D721Med (cell line): Measurements from ENCODE around the gene ARHGAP35.

Source experiments
- DNase-seq: peaks from one replicate; pipeline ENCODE4 v3.0.0; 2011; ENCODE audit warnings: low spot score; ENCODE audit not compliant: insufficient read length
- FAIRE-seq: peaks from 2 replicates; lab custom pipeline; 2011; peaks lifted over from hg19 to GRCh38; lab: Jason Lieb, UNC
- TF ChIP-seq, protein P1 (sequence below): IDR thresholded peaks from 2 replicates; pipeline ENCODE4 v1.5.1; 2012; ENCODE audit warnings: mild to moderate bottlenecking, control low read depth; ENCODE audit not compliant: insufficient read depth; ENCODE audit errors: missing control alignments

Gene ARHGAP35

GRCh38 chr19:46886546-46887239 lies 25.9 kb downstream of the ARHGAP35 start:
- DNase-seq (no peak), FAIRE-seq (no peak)
- TF ChIP-seq, protein P1, sequence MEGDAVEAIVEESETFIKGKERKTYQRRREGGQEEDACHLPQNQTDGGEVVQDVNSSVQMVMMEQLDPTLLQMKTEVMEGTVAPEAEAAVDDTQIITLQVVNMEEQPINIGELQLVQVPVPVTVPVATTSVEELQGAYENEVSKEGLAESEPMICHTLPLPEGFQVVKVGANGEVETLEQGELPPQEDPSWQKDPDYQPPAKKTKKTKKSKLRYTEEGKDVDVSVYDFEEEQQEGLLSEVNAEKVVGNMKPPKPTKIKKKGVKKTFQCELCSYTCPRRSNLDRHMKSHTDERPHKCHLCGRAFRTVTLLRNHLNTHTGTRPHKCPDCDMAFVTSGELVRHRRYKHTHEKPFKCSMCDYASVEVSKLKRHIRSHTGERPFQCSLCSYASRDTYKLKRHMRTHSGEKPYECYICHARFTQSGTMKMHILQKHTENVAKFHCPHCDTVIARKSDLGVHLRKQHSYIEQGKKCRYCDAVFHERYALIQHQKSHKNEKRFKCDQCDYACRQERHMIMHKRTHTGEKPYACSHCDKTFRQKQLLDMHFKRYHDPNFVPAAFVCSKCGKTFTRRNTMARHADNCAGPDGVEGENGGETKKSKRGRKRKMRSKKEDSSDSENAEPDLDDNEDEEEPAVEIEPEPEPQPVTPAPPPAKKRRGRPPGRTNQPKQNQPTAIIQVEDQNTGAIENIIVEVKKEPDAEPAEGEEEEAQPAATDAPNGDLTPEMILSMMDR: no peak

GRCh38 chr19:46887240-46887782 lies 26.5 kb downstream of the ARHGAP35 start:
- FAIRE-seq (no peak), DNase-seq (no peak)
- TF ChIP-seq, protein P1: no peak

GRCh38 chr19:46890423-46891170 lies 29.8 kb downstream of the ARHGAP35 start:
- DNase-seq: no peak
- TF ChIP-seq, protein P1: no peak
- FAIRE-seq: no peak

DNA sequence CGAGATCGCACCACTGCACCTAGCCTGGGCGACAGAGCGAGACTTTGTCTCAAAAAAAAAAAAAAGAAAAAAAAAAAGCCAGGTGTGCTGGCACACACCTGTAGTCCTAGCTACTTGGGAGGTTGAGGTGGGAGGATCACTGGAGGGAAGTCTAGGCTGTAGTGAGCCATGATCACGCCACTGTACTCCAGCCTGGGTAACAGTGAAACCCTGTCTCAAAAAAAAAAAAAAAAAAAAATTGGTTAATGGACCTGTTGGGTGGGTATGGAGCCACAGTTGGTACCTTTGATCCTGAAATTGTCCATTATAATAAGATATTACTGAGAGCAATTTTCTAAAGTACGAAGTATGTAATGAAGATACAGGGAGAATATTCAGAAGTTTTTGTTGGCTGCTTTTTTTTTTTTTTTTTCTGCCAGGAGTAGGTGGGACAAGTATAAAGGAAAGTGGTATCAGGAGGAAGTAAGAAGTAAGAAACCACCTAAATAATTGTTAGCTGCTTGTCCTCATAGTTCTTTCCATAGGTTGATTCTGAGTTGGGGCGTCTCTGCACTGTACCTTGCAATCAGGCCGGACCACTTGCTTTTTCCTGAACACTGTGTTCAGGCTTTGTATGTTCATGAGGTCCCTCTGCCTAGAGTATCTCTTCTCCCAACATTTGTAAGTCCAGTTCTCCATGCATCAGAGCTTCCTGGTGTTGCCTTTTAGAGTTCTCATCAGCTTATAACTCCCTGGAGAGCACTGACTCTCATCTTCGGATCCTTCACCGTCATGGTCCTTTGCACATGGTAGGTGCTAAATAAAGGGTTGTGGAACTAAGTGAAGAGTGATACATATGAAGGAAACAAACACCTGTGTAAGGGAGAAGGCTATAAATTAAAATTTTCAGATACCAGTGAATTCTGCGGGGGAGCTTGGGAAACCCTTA lies 31.7 kb downstream of the ARHGAP35 start:
- FAIRE-seq (no peak), DNase-seq (no peak)
- TF ChIP-seq, protein P1: no peak

GRCh38 chr19:46896076-46896794 lies 35.4 kb downstream of the ARHGAP35 start:
- DNase-seq (no peak), FAIRE-seq (no peak)
- TF ChIP-seq, protein P1: no peak

DNA sequence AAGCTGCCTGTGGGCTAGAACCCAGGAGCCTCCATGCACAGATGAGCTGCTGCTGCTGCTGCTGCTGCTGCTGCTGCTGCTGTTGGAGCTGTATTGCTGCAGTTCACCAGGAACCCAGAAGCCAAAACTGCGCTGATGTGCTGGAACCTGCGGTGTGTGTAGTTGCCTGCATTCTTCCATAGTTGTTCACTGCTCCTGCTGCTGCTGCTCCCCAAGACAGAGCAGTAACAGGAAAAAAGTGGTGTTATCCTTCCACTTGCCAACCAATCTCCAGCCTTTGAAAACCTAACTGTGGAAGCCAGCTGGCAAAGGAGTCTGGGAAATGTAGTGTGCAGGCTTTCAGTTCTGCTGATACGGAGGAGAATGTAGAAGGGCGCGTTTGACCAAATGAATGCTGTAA lies 37.9 kb downstream of the ARHGAP35 start:
- DNase-seq (no peak), FAIRE-seq (no peak)
- TF ChIP-seq, protein P1: no peak
